C4-2B (cell line): Measurements from ENCODE around the gene DGKI.

ENCODE experiments used
- H3K27ac ChIP-seq: fragments of 450-650 bp; 2 replicates; pipeline ENCODE4 v1.5.1; 2017
- ZFX ChIP-seq: fragments of 450-650 bp; IDR thresholded peaks from 2 replicates; pipeline ENCODE4 v1.6.1; 2017
- TF ChIP-seq, protein P1 (sequence below): fragments of 450-650 bp; conservative IDR thresholded peaks from 2 replicates; pipeline ENCODE4 v1.5.1; 2017; ENCODE audit warnings: mild to moderate bottlenecking

DGKI gene

DNA sequence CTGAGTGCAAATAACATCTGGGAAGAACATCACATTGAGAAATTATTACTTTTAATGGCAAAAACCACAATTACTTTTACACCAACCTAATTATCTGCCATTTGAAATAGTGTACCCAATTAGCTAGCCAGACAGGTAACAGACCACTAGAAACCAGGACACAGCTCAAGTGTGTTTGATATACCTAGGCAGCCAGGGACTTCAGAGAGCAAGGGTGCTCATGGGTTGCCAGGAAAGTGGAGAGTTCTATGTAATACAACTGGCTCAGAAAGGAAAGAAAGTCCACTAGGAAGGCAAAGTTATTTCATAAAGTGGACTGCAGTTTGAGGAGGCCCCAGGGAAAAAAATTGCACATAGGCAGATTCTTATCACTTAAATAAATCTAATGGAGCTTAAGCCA, 453.2 kb downstream of the DGKI start:
- H3K27ac ChIP-seq = no peak overlapping the region
- TF ChIP-seq, protein P1, sequence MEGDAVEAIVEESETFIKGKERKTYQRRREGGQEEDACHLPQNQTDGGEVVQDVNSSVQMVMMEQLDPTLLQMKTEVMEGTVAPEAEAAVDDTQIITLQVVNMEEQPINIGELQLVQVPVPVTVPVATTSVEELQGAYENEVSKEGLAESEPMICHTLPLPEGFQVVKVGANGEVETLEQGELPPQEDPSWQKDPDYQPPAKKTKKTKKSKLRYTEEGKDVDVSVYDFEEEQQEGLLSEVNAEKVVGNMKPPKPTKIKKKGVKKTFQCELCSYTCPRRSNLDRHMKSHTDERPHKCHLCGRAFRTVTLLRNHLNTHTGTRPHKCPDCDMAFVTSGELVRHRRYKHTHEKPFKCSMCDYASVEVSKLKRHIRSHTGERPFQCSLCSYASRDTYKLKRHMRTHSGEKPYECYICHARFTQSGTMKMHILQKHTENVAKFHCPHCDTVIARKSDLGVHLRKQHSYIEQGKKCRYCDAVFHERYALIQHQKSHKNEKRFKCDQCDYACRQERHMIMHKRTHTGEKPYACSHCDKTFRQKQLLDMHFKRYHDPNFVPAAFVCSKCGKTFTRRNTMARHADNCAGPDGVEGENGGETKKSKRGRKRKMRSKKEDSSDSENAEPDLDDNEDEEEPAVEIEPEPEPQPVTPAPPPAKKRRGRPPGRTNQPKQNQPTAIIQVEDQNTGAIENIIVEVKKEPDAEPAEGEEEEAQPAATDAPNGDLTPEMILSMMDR = no peak
- TF ChIP-seq ZFX = no peak

DNA sequence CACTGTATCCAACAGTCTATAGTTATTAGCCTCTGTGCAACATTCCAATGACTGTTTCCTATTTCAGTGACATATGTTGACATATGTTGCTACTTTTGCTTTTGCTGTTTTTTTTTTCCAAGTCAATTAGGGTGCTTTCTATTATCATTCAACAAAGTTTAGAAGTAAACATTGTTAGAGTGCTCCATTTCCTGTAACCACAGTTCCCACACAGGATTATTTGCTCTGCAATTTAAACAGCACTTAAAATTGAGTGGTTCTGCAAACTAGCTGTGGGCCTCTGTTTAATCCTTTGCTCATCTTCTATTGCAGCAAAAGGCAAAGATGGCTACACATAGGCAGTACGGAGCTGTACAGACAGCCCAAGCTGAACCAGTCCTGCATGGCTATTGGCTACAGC, 456.7 kb downstream of the DGKI start:
- TF ChIP-seq, protein P1 = no peak
- no peak for TF ChIP-seq ZFX

DNA sequence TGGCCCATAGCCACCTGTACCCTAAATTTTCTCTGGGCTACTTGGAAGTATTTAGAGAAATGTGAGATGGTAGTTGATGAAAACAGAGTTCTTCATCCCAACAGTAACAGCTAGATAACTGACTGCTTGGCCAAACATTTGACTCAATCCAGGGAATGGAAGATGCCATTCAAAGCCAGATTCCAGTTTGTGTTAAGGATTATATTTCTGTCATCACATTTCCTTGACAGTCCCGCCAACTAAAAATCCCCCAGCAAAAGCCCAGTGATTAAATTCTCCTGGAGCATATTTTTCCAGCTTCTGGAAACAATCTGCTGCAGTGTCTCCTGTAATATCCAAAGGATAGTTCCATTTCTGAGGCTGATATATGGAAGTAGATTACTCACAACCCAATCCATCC, 457.9 kb downstream of the DGKI start:
- TF ChIP-seq, protein P1 = no peak
- TF ChIP-seq ZFX = no peak
- H3K27ac ChIP-seq = no peak overlapping the region

More for the DNA sequence above, 456.7 kb downstream of the DGKI start:
- no peak overlapping the region for H3K27ac ChIP-seq

DNA sequence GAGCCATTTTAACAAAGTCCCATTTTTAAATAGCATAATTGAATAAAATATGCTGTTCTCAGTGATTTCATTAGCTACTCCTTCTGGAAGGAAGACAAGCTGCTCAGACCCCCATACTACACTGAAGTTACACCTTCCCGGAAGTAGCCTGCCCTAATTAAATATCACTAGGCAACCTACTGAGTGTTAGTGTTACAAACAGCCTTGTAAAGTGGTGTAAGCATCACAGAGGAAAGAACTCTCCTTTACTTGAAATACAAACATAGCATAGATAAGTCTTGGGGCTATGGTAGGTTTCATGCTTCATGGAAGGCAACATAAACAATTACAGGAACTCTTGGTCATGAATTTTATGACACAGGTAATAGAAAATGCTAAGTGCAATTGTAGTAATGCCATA, 459.8 kb downstream of the DGKI start:
- TF ChIP-seq, protein P1 = no peak
- no peak for TF ChIP-seq ZFX
- H3K27ac ChIP-seq = no peak overlapping the region

DNA sequence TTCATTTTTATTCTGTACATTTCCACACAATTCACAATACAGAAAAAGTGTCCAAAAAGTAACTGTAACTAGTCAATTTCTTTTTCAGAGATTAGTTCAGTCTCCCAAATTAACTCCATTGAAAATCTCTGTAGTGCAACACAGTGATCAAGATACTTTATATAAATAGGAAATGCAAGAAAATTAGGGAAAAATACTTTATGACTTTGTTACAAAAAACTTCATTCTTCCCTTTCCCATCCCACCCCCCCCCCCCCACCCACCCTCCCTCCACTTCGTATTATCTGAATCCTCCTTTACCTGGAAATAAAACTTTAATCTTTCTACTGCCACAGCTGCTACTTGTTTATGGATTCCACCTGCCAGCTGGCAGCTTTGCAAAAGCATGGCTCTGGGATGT, 465.7 kb downstream of the DGKI start:
- no peak overlapping the region for H3K27ac ChIP-seq
- no peak for TF ChIP-seq ZFX
- TF ChIP-seq, protein P1 = no peak

DNA sequence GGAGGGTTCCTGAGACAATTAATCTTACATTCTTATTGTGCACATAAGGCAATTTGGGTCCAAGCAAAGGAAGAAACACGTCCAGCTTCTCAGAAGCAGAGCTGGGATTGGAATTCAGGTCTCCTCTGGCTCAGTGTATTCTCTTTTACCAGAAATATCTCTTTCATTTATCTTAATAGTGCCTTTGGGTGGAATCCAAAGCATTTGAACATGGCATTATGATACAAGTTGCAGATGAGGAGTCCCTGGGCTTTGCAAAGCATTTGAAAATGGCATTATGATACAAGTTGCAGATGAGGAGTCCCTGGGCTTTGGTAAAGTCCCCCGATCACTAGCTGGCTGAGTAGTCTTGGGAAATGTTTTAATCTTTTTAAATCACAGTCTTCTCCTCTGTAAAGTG, 473.3 kb downstream of the DGKI start:
- no peak overlapping the region for H3K27ac ChIP-seq
- TF ChIP-seq ZFX = no peak
- TF ChIP-seq, protein P1 = no peak

DNA sequence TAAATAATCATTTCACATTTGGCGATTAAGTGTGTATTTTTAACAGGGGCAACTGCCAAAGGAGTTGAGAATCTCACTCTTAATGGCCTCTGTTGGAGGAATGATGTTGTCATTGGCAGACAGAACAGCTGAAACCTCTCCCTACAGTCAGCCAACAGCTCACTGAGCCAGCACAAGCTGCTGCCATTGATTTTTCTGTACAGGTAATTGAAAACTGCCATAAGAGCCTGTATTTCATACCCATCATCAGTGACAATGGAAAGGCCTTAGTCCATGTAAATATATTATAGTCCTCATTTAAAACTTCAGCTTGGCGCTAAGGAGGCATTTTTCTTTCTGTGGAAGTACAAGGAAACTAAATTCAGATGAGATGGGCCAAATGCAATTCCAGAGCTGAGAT, 475.2 kb downstream of the DGKI start:
- no peak for TF ChIP-seq ZFX
- TF ChIP-seq, protein P1 = no peak
- H3K27ac ChIP-seq = no peak overlapping the region
